B cell (primary cell): Measurements from ENCODE around the gene PCYOX1L.

Experiments used
- CTCF ChIP-seq: fragments of 200-600 bp; IDR thresholded peaks from one replicate; pipeline ENCODE4 v1.8.0; 2022; ENCODE audit warnings: antibody characterized with exemption, mild to moderate bottlenecking
- EZH2 ChIP-seq: IDR thresholded peaks from 2 replicates; pipeline ENCODE4 v1.6.1; 2012; ENCODE audit warnings: borderline replicate concordance, low read depth, mild to moderate bottlenecking, moderate library complexity, low read length; ENCODE audit not compliant: insufficient read depth, poor library complexity, severe bottlenecking

GRCh38 chr5:149309354-149309753, 48.5 kb upstream of the PCYOX1L start:
- TF ChIP-seq CTCF = no peak
- TF ChIP-seq EZH2 = no peak
